Loucy (cell line): ENCODE measurements around the gene CYSRT1.

Experiments used
- H2AFZ ChIP-seq: fragments of 200-600 bp; sonication (generic); 2 replicates; pipeline ENCODE4 v1.6.0; 2016; ENCODE audit warnings: antibody characterized with exemption, mild to moderate bottlenecking, low read length, moderate library complexity
- H3F3A ChIP-seq: fragments of 200-600 bp; 2 replicates; pipeline ENCODE4 v1.6.0; 2016; ENCODE audit warnings: antibody characterized with exemption, low read depth, mild to moderate bottlenecking
- H3K27me3 ChIP-seq: fragments of 200-600 bp; sonication (generic); 2 replicates; pipeline ENCODE4 v1.6.1; 2014; ENCODE audit warnings: low read length, mild to moderate bottlenecking; ENCODE audit not compliant: insufficient read depth, poor library complexity, severe bottlenecking
- H3K36me3 ChIP-seq: fragments of 200-600 bp; sonication (generic); 2 replicates; pipeline ENCODE4 v1.6.1; 2016; ENCODE audit warnings: low read length; ENCODE audit not compliant: insufficient read depth
- H3K4me1 ChIP-seq: fragments of 200-600 bp; sonication (generic); 2 replicates; pipeline ENCODE4 v1.5.1; 2014; ENCODE audit warnings: low read length, mild to moderate bottlenecking; ENCODE audit not compliant: insufficient read depth, poor library complexity, severe bottlenecking
- H3K4me2 ChIP-seq: fragments of 200-600 bp; sonication (generic); 2 replicates; pipeline ENCODE4 v1.6.0; 2014; ENCODE audit warnings: antibody characterized with exemption, low read length, low read depth, mild to moderate bottlenecking; ENCODE audit not compliant: poor library complexity, severe bottlenecking
- H3K4me3 ChIP-seq: fragments of 200-600 bp; sonication (generic); 2 replicates; pipeline ENCODE4 v1.5.1; 2014; ENCODE audit warnings: low read length, mild to moderate bottlenecking, mixed read lengths; ENCODE audit not compliant: poor library complexity, severe bottlenecking
- H3K79me2 ChIP-seq: fragments of 200-600 bp; sonication (generic); 2 replicates; pipeline ENCODE4 v1.6.1; 2014; ENCODE audit warnings: low read length; ENCODE audit not compliant: insufficient read depth
- H3K9ac ChIP-seq: fragments of 200-600 bp; sonication (generic); 2 replicates; pipeline ENCODE4 v1.6.0; 2014; ENCODE audit warnings: mild to moderate bottlenecking, low read depth, low read length, moderate library complexity; ENCODE audit not compliant: poor library complexity, severe bottlenecking
- H3K9me2 ChIP-seq: fragments of 200-600 bp; sonication (generic); replicated peaks from 2 replicates; pipeline ENCODE4 v1.6.1; 2016; ENCODE audit warnings: low read depth, low read length, mixed read lengths
- H3K9me3 ChIP-seq: fragments of 200-600 bp; sonication (generic); 2 replicates; pipeline ENCODE4 v1.6.1; 2014; ENCODE audit warnings: mild to moderate bottlenecking, antibody characterized with exemption, low read length, low read depth; ENCODE audit not compliant: insufficient read depth
- H4K20me1 ChIP-seq: fragments of 200-600 bp; sonication (generic); 2 replicates; pipeline ENCODE4 v1.6.0; 2014; ENCODE audit warnings: antibody characterized with exemption, low read length, mild to moderate bottlenecking; ENCODE audit not compliant: insufficient read depth, poor library complexity, severe bottlenecking
- EZH2phosphoT487 ChIP-seq: fragments of 200-600 bp; IDR thresholded peaks from 2 replicates; pipeline ENCODE4 v1.6.1; 2018; ENCODE audit warnings: antibody characterized with exemption, mild to moderate bottlenecking, moderate library complexity, borderline replicate concordance
- TF ChIP-seq, protein P1 (sequence below): fragments of 200-600 bp; sonication (generic); conservative IDR thresholded peaks from 2 replicates; pipeline ENCODE4 v1.5.1; 2014; ENCODE audit warnings: mild to moderate bottlenecking, antibody characterized with exemption, low read length

The CYSRT1 gene

DNA sequence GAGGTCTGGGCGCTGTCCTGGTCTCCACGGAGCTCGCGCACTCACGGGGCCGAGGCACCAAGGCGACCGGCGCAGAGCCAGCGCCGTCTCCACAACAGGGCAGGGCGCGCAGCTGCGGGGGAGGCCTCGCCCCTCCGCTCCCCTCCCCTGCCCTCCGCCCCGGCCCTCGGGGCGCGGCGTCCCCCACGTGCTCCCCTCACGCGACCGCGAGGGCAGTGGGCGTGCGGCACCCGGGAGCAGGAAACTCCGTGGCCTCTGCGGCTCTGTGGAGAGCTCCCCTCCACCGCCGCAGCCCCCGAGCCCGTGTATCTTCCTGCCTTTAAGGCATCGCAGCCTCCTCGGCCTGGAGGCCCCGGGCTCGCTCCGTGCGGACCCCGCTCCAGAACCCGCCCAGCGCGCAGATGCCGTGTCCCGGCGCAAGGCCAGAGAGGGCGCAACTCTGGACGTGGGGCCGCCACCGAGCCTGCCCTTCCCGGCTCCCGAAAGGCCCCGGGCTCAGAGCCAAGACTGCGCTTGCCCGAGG is 15.4 kb downstream of the CYSRT1 start:
- H3K36me3 ChIP-seq, result peaks cover 21% of the 10 kb centered on the region; the same call in 1 of the 2 replicates
- H3F3A ChIP-seq, result 0 out of 2 replicates have a peak, but pooled peaks cover 6% of the 10 kb centered on the region
- no peaks in the 10 kb centered on the region for H3K9me3 ChIP-seq
- peak overlapping the region; percentile 75 for H3K4me2 ChIP-seq
- H3K4me1 ChIP-seq, result peaks cover 40% of the 10 kb centered on the region
- peaks cover 51% of the 10 kb centered on the region for H3K79me2 ChIP-seq
- TF ChIP-seq, protein P1, sequence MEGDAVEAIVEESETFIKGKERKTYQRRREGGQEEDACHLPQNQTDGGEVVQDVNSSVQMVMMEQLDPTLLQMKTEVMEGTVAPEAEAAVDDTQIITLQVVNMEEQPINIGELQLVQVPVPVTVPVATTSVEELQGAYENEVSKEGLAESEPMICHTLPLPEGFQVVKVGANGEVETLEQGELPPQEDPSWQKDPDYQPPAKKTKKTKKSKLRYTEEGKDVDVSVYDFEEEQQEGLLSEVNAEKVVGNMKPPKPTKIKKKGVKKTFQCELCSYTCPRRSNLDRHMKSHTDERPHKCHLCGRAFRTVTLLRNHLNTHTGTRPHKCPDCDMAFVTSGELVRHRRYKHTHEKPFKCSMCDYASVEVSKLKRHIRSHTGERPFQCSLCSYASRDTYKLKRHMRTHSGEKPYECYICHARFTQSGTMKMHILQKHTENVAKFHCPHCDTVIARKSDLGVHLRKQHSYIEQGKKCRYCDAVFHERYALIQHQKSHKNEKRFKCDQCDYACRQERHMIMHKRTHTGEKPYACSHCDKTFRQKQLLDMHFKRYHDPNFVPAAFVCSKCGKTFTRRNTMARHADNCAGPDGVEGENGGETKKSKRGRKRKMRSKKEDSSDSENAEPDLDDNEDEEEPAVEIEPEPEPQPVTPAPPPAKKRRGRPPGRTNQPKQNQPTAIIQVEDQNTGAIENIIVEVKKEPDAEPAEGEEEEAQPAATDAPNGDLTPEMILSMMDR, result no peak; the same call in 1 of the 2 replicates
- no peak for TF ChIP-seq EZH2phosphoT487
- H3K4me3 ChIP-seq, result peak overlapping the region; percentile 79
- peak overlapping the region; percentile 90 for H2AFZ ChIP-seq
- no peaks in the 10 kb centered on the region for H3K9me2 ChIP-seq
- H4K20me1 ChIP-seq, result peaks cover 24% of the 10 kb centered on the region
- no peaks in the 10 kb centered on the region for H3K27me3 ChIP-seq
- peak overlapping the region; percentile 87 for H3K9ac ChIP-seq

DNA sequence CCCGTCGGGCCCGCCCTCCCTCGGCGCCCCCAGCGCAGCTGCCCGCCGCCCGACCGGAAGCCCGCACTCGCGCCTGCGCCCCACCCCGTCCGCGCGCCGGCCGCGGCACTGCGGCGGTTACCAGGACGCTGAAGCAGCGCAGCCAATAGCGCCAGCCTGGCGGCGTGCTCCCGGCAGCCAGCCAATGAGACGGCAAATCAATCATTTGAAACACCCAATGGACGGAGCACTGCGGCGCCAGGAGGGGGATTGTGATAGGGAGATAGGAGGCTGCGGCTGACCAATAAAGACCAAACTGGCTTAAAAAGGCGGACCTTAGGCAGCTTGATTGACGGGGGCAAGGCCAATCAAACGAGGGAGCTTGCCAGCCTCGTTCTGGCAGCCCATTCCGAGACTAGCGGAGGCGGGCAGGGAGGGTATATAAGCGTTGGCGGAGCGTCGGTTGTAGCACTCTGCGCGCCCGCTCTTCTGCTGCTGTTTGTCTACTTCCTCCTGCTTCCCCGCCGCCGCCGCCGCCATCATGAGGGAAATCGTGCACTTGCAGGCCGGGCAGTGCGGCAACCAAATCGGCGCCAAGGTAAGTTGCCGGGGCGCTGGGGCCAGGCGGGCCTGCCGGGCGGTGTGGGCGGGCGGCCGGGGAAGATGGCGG is 16.0 kb downstream of the CYSRT1 start, which contains the start of gene TUBB4B:
TUBB4B (plus strand) TSS at position 447 of the 649 bp plus-strand sequence; CDS start at position 521, 74 bp downstream.
- Histone ChIP-seq H3K9me2 (no peaks in the 10 kb centered on the region), H2AFZ (peak within 1 kb of the TSS; percentile 90), H3K27me3 (no peaks in the 10 kb centered on the region), H3K9me3 (no peaks in the 10 kb centered on the region), H3K9ac (peak within 1 kb of the TSS; percentile 96), H4K20me1 (peaks cover 24% of the 10 kb centered on the region), H3F3A (0 out of 2 replicates have a peak, but pooled peaks cover 6% of the 10 kb centered on the region), H3K4me1 (peaks cover 40% of the 10 kb centered on the region), H3K4me2 (peak within 1 kb of the TSS; percentile 95), H3K79me2 (peaks cover 51% of the 10 kb centered on the region), H3K4me3 (peak within 1 kb of the TSS; percentile 94), H3K36me3 (peaks cover 21% of the 10 kb centered on the region; the same call in 1 of the 2 replicates)
- no peak for TF ChIP-seq EZH2phosphoT487
- TF ChIP-seq, protein P1, result no peak

DNA sequence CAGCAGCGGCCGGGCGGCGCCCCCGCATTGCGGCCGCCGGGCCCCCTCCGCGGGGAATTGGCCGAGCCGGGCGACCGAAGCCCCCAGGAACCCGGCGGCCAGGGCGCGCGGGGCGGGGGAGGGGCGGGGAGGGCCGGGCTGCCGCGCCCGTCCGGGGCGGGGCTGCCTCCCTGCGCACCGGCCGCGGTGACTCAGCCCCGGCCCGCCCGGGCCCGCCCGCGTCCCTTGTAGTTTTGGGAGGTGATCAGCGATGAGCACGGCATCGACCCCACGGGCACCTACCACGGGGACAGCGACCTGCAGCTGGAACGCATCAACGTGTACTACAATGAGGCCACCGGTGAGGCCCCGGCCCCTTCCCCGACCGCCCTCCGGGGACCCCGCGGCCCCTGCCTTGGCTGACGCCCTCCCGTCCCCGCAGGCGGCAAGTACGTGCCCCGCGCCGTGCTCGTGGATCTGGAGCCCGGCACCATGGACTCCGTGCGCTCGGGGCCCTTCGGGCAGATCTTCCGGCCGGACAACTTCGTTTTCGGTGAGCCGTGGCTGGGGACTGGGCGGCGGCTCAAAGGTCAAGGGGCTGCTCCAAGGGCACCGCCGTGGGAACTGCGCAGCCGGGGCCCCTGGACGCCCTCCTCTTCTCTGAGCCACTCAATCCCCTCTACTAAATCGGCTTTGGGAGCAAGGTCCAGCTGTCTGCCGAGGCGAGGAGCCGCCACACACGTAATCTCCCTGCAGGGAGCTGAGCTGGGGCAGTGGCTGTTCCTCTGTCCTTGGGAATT is 16.7 kb downstream of the CYSRT1 start:
- no peaks in the 10 kb centered on the region for H3K9me2 ChIP-seq
- 0 out of 2 replicates have a peak, but pooled peaks cover 6% of the 10 kb centered on the region for H3F3A ChIP-seq
- H3K4me2 ChIP-seq, result peak overlapping the region; percentile 95
- peaks cover 38% of the 10 kb centered on the region for H3K4me1 ChIP-seq
- no peaks in the 10 kb centered on the region for H3K27me3 ChIP-seq
- no peak for TF ChIP-seq EZH2phosphoT487
- TF ChIP-seq, protein P1, result no peak
- H3K9ac ChIP-seq, result peak overlapping the region; percentile 96
- H3K36me3 ChIP-seq, result peaks cover 21% of the 10 kb centered on the region; the same call in 1 of the 2 replicates
- H2AFZ ChIP-seq, result no peak overlapping the region
- peaks cover 24% of the 10 kb centered on the region for H4K20me1 ChIP-seq
- no peaks in the 10 kb centered on the region for H3K9me3 ChIP-seq
- H3K4me3 ChIP-seq, result peak overlapping the region; percentile 94
- H3K79me2 ChIP-seq, result peaks cover 51% of the 10 kb centered on the region
